IPS DF 4.7 (cell line): ENCODE data around the gene LGR4.

ENCODE experiments used
- DNase-seq: peaks from one replicate; pipeline ENCODE4 v3.0.0-alpha.2; 2013; ENCODE audit warnings: low spot score; ENCODE audit errors: extremely low read depth

Gene LGR4

DNA sequence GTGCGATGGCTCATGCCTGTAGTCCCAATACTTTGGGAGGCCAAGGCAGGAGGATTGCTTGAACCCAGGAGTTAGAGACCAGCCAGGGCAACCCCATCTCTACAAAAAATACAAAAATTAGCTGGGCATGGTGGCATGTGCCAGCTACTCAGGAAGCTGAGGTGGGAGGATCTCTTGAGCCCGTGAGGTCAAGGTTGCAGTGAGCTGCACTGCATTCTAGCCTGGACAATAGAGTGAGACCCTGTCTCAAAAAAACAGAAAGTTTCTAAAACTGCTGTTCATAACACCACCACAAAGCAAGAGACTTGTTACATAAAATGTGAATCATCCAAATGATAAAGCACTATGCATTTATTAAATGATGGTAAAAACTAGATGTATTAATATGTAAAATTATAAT lies 69.4 kb downstream of the LGR4 start:
- no peak for DNase-seq

DNA sequence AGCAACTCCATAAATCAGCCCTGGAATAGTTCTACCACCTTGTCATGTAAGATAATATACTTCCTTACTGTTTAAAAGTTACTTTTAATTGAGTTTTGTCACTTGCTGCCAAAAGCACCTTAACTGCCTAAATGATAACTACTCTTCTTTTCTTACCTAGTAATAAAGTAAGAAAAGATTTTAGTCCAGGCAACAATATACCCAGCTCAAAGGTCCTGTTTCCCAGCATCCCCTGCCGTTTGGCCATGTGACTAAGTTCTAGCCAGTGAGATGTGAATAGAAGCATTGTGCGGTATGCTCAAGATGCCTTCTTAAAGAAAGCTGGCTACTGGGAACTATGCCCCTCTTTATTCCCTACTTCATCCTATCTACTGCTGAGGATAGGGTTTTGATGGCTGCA lies 70.1 kb downstream of the LGR4 start:
- no peak for DNase-seq

DNA sequence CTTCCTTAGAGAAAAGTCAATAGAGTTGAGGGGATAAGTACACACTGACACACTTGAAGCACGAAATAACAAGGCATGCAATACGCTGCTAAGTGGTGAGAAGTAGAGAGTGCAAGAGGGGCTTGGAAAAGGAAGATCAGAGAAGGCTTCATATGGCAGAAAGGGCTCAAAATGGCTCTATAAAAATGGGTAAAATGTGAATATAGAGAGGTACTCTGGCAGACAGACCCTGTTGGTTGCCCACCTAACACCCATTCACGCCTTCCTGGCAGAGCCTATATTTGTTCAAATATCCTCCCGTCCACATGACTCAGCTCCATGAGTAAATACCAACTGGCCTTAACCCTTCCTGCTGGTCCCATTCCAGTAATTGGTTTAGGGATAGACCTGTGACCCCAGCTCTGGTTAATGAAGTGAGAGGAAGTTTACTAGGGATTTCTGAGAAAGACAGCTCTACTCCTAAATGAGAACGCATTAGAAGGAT lies 70.7 kb downstream of the LGR4 start:
- DNase-seq = no peak

DNA sequence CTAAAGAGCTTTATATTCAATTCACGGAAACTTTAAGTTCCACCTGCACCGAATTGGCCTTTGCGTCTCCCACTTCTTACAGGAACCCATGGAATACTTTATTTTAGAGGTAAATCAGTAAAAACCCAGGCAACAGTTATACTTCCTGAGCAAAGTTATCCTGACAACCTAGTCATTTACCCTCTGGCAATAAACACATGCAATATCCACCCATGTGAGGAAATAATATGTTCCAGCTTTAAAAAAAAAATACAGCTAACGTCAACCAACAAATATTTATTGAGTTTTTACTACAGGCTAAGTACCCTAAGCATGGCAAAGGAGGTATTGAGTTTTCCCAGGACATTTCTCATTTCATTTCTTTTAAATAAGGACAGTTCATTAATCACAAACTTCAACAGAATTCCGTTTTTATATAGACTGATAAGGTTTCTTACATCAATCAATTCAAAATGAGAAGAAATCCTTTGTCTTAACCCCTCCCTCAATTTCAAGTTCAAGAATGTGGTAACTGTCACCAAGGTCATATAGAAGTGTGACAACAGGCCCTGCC lies 71.2 kb downstream of the LGR4 start:
- no peak for DNase-seq

DNA sequence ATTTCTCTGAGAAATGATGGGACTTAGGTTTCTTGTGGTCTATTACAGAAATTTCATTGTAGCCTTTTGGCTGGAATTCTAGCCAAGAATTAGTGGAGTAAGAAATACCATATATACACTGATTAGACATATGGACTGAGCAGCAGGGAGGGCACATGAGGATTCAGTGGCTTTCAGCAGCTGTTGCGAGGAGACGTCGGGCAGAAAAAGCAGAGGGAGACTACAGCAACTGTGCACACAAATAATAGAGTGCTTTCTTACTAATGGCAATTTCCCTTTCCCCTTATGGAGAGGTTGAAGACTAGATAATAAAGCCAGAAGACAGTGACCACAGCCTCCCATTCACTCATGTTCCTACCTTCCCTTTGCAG lies 74.2 kb downstream of the LGR4 start:
- no peak for DNase-seq

DNA sequence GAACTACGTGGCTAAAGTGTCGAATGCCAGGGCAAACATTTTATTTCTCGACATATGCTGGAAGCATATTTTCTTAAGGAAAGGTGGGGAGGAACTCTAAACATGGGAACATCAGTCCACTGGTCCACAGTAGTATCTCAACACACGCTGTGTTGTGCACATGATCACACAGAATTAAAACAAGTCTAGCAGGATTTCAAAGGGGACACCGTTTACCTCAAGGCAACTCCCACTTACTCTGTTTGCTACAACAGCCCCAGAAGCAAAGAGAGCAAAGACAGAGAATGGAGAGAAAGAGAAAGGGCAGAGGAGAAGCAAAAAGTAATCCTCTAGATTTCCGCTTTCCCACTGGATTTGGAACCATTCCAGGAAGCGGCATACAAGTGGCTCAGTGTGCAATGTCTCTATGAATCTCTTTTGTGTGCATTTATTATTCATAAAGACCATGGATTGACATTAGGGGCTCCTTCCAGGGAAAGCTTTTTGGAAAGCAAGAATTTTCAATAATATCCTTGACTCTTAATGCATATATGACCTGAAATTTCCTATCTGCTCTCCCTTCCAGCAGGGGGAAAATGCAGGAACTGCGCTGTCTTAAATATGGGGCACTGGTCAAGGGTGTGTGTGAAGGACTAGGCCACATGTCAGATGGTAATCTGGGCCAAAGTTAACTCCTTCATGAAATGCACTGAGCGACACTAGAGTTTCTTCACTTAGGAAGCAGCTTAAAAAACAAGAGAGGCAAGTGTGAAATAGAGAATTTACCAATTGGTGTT lies 74.8 kb downstream of the LGR4 start:
- no peak for DNase-seq

DNA sequence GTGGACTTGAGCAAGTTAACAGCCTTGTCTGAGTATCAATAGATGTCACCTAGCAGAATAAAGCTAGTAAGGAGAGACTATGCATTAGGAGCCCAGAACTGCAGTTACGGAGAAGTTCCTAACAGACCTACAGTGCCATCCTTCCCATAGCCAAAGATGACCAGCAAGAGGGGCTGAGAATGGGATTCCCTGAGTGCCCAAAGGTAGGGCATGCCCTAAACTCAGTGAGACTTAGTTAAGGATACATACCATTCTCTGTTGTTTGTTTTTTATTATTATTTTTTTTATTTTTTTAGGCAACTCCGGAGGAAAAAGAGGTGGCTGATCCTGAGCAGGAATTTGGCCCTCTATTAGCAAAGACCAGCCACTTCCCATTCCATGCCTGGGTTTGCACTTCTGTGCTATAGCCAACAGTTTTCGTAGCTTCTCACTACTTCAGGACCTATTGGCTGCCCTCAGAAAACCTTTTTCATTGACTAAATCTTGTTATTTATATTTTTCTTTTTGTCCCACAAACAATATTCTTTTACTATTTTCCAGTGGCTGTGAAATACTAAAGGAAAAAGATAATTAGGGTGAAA lies 76.2 kb downstream of the LGR4 start:
- no peak for DNase-seq

DNA sequence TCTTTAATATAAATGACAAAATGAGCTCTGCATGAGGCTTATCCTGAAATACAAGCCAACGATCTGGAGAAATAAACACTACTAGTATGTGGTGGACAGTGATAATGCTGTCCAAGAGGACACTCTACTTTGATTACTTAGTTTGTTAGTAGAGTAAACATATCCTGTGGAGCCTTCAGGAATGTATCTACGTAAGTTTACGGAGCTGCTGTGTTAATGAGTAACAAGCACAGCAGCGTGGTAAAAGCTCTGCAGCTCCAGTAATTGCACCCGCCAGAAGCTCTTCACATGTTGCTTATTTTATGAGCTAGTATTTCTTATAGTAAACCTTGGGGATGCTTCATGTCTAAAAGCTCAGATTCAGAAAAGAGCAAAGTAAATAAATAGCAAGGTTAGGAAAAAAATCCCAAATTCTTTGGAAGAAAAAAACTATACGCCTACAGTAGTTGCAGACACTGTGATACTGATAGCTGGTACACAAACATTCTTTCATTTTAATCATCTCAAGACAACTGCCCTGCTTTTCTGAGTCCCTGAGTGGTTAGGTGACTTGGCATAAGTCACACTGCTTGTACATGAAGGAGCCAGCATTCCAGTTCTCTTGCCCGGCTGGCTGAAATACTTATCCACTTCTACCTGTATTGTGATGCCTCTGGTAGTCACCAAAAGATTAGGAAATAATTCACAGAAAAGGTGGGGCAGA lies 76.9 kb downstream of the LGR4 start:
- no peak for DNase-seq

DNA sequence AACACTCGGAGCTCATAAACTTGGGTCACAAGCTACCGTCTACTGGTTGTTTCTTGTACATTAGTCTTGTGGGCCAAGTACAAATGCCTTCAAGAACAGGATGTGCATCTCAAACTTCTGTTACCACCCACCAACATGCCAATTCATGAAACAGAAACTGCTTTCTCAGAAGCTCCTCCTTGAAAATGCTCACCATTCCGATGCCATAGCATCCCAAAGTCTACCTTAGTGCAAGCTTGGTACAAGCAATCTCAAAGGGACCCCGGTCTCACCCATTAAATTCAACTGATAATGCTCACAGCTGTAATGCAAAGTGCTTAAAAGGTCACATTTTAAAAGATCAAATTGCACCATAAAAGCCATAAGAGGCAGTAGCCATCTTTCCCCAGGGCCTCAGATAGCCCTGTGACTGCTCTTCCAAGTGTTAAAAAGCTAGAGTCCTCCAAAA lies 77.8 kb downstream of the LGR4 start:
- no peak for DNase-seq

DNA sequence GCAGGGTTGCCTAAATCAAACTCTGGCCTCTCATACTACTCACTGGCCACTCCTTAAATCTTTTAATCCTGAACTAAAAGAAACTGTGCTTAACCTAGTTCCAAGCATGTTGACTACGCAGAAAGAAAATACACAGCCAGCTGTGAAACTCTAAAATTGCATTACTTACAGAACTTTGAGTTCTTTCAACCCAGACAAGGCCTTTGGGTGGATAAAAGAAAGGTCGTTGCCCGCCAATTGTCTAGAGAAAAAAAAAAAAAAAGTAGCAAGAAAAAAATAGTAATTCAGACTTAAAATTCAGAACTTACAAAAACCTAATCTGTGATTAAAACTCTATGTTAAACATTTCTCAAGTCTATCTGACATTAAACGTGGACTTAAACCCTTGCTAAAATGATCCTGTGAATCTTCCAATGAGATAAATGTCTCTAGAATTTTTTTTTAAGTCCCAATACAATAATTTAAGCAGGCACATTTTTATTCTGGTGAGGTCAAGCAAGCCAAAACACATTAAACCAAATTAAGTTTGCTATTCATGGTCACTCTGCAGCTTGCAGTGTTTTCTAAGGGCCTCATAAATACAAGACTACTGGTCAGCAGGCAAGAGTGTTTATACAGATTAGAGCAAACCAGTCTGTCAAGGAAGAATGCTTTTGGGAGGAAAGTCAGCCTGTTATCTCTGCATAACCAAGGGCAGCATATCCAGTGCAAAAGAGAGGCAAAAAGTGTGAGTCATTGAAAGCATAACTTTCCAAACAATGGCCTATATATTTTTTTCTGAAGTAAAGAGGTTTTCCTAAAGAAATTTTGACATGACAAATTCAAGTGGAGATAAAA lies 80.1 kb downstream of the LGR4 start:
- DNase-seq = no peak

DNA sequence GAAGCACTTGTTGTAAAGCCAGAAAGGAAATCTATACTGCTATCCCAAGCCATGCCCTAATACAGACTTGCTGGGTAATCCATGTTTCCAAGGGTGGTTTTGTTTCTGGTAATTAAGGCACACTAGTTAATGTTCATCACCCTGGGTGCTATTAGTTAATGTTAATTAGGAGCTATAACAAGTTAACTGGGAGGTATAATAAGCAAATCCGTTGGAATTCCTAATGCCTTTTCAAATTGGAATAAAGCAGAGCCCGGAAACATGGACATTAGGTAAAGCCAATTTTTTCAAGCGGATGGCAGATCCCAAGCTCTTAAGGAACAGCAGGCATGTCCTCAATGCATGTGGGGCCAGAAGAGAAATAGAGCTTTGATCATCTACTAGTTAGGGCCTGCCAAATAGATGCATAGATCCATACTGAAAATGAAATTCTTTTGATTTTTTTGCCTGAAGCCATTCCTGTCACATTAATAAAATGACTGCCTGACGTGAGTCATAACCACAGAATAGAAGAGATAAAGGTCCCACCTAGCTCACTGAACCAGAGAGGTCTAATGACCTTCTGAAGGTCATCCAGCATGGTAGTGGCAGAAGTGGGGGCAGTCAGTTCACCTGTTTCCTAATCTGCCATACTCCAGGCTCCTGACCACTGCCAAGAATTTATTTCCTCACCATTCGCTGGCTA lies 81.1 kb downstream of the LGR4 start:
- DNase-seq = no peak

DNA sequence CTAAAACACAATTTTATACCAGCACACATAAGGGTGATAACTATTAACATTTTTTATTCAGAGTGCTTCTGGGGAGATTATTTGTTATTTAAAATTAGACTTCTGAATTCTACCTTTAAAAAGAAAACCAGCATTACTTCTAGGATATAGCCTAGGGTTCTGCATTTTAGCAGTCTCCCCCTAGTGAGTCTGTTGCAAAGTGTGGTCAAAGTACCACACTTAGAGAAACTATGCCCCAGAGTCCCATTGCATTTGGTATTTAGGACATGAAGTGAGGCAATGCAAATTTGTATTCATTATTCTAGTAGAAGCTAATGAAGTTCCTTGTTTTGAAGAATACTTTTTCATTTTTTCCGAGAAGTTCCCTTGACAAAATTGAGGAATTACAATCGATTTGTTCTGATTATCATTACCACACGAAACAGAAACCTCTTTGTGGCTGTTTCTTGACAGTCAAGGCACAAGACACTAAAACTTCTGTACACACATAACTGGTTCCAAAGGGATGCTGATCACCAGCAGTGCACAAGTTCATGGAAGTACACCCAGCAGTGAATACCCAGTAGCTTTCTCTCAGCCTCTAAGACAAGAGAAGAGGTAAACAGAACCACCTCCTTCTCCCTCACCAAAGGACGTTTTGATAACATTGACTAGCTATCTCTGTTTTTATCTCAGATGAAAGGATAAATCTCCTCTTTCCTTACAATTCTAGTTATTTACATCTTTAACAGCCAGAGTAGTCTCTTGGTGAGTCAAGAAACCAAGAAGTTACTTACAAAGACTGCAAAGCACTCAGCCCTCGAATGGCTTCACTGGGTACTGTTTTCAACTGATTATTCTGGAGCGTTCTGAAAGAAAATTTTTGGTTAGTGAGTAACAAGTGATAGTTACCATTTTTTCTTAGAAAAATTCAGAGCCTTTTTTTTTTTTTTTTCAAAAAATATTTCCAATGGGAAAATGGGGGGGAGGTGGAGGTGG lies 82.0 kb downstream of the LGR4 start:
- DNase-seq = no peak

DNA sequence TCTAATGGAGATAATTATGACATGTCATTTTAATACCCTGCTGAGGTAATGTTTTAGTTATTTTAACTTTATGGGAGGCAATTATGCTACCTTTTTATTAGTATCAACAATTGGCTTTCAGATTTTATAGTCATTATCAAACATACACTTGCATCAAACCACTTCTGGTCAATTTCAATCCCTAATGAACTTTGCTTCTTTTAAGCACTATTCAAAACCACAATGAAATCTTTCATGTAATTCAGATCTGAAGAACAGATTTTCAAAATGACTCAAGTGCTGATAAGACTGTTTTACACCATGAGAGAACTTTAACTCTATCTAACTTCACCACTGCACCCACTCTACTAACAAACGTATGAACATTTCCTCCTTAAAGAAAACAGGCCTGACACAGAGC lies 83.7 kb downstream of the LGR4 start:
- no peak for DNase-seq

DNA sequence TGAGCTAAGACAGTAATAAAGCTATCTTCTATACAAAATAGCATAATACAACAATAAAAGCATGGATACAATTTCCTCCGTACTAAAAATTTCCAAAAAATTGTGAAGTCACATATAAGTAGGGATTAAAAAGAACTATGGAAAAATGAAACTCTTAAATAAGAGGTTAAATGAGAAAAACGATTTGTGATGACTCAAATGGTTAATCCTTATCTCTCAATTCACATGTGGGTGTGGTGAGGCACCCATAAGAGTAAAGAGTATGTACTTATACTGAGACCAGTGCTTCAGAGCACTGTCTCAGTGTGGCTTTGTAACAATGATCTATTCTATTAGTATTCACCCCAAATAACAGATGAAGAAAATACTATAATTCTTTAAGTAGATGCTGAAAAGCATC lies 84.6 kb downstream of the LGR4 start:
- DNase-seq = no peak

DNA sequence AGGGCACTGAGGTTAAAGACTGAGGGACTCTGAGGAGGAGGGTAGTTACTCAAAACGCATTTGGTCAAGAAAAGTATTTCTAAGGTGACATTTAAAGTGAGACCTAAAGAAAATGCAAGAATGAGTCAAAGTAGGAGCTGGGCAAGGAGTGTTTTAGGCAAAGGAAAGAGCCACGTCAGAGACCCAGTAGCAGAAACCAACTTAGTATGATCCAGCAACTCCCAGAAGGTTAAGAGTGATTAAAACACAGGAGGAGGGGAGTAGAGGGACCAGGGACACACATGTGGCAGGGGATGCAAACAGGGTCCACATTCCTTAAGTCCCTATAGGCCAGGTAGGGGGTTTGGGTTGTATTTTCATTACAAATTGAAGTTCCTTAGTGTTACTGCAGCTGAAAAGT lies 85.2 kb downstream of the LGR4 start:
- no peak for DNase-seq

DNA sequence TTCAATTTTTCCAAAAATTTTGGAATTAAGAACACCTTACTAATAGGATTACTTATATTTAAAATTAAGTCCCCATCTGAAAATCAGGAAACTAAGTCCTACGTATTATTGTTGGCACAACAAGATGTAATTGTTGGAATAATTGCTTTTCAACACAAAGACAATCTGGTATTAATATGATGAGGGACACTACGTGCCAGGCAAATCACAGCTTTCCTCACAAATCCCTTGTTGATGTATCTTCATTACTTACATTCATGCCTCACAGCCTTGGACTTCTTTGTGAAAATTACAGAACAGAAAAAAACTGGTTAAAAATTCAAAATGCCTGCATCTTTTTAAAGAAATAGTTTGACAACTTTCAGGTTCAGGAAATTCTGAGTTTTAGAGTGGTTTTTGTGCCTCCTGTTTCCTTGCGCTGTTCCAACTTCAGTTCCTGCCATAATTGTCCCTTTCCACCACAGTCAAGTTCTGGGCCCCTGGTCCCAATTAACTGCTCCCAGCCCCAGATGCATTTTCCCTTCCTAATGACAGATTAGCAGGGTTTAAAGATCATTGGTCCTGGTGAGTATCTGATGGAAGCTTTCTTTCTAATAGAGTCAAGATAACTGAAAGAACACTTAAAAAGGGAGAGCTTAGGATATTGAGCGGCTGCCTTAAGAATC lies 86.3 kb downstream of the LGR4 start:
- DNase-seq = no peak

DNA sequence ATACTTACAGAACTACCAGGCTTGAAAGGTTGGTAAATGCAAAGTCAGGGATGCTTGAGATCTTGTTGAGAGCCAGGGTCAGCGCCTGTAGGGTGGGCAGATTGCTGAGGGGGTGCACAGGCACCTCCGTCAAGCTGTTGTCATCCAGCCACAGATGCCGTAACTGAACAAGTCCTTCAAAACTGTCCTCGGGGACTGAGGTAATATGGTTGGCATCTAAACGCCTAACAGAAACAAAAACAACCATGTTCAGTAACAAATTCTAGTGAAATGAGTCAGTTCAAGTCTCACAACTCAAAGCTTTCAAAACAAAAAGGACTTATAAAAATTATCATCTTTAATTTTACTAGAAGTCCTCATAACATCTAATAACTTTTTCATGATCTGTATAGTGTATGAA lies 87.3 kb downstream of the LGR4 start:
- DNase-seq = no peak

DNA sequence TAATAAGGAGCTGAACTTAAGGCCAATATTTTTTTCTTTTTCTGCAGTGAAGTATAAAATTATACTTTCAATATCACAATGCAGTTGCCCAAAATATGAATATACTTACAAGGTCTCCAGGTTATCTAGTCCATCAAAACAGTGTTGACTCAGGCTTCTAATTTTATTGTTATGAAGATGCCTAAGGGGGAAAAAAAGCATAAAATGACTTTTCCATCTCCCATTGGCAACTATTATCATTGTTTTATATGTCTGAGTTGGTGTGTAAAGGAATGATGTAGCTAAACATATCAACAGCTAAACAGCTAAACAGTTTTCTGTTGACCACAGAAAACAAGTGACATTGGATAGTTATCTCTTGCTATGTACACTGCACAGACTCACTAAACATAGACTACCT lies 88.4 kb downstream of the LGR4 start:
- DNase-seq = no peak

DNA sequence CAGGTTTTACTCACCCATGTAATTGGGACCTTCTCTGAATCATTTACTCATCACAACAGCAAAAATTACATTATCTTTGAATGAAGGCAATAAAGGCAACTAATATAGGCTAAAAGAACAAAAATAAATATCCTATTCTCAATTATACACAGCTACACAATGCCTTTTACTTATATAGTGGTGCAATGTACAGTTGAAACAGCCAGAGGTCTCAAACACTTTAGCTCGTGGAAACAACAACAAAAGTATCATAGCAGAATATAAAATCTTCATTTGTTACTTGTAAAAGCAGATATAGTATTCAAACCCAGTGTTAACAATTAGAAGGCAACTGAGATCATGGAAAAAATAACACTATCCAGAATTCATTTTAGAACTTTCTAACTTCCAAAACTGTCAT lies 88.9 kb downstream of the LGR4 start:
- no peak for DNase-seq
